Glomerular visceral epithelial cell (primary cell): Measurements from ENCODE around the gene STAG1.
"Not testable (repeated sequence)": the region's sequence is repeated elsewhere in the genome, so short reads cannot be mapped to it uniquely, and the experiment has no call there.

ENCODE experiments used
- DNase-seq: peaks from one replicate; pipeline ENCODE4 v3.0.0-alpha.2; 2016; ENCODE audit errors: extremely low spot score

STAG1 gene

GRCh38 chr3:136404056-136404455 is 348.1 kb downstream of the STAG1 start:
- no peak for DNase-seq

- no peak for DNase-seq
Measured at GRCh38 chr3:136396916-136397315, 355.3 kb downstream of the STAG1 start.

GRCh38 chr3:136390574-136390973 is 361.6 kb downstream of the STAG1 start:
- DNase-seq = no peak

GRCh38 chr3:136387031-136387430 is 365.1 kb downstream of the STAG1 start:
- no peak for DNase-seq

- no peak for DNase-seq
Measured at GRCh38 chr3:136385457-136385856, 366.7 kb downstream of the STAG1 start.

- DNase-seq = no peak
Measured at GRCh38 chr3:136381051-136381450, 371.1 kb downstream of the STAG1 start.

- no peak for DNase-seq
Measured at GRCh38 chr3:136380530-136380929, 371.6 kb downstream of the STAG1 start.

GRCh38 chr3:136378011-136378410 is 374.2 kb downstream of the STAG1 start:
- no peak for DNase-seq

GRCh38 chr3:136377508-136377907 is 374.7 kb downstream of the STAG1 start:
- DNase-seq = no peak

- DNase-seq = not testable (repeated sequence)
Measured at GRCh38 chr3:136375800-136376199, 376.4 kb downstream of the STAG1 start.

GRCh38 chr3:136366289-136366688 is 385.9 kb downstream of the STAG1 start:
- DNase-seq = no peak

GRCh38 chr3:136353461-136353860 is 398.7 kb downstream of the STAG1 start:
- DNase-seq = no peak

- DNase-seq = no peak
Measured at GRCh38 chr3:136351905-136352304, 400.3 kb downstream of the STAG1 start.

GRCh38 chr3:136351351-136351750 is 400.8 kb downstream of the STAG1 start:
- no peak for DNase-seq

GRCh38 chr3:136350557-136350956 is 401.6 kb downstream of the STAG1 start:
- no peak for DNase-seq

- DNase-seq = peak; percentile 63
Measured at GRCh38 chr3:136350132-136350531, 402.0 kb downstream of the STAG1 start.

GRCh38 chr3:136346486-136346885 is 405.7 kb downstream of the STAG1 start:
- no peak for DNase-seq

GRCh38 chr3:136343873-136344555 is 408.2 kb downstream of the STAG1 start:
- DNase-seq = peak; percentile 80

GRCh38 chr3:136343446-136343845 is 408.7 kb downstream of the STAG1 start:
- DNase-seq = no peak

GRCh38 chr3:136336329-136337100 is 415.7 kb downstream of the STAG1 start:
- no peak for DNase-seq

GRCh38 chr3:136334726-136335125 is 417.5 kb downstream of the STAG1 start:
- DNase-seq = not testable (repeated sequence)

- DNase-seq = no peak
Measured at GRCh38 chr3:136334209-136334608, 418.0 kb downstream of the STAG1 start.

GRCh38 chr3:136332776-136333175 is 419.4 kb downstream of the STAG1 start:
- DNase-seq = peak; percentile 24
